SK-N-SH treated with all-trans-retinoic acid at 6 μM for 48 hours (cell line): ENCODE results near the gene PRAMEF17.
"Not testable (repeated sequence)": the region's sequence is repeated elsewhere in the genome, so short reads cannot be mapped to it uniquely, and the experiment has no call there.

Experiments
- ATAC-seq: fragments of 200-7000 bp; cut with Tn5 transposase; 3 replicates; pipeline ENCODE4 v1.9.1; 2020; ENCODE audit warnings: mild to moderate bottlenecking, moderate library complexity
- ARNTL ChIP-seq: fragments of 450-650 bp; formaldehyde crosslinking; IDR thresholded peaks from 2 replicates; pipeline ENCODE4 v1.5.0; 2020; ENCODE audit warnings: low read depth, mild to moderate bottlenecking, moderate library complexity, borderline replicate concordance
- CSDC2 ChIP-seq: fragments of 250-450 bp; sonication (Bioruptor Pico); IDR thresholded peaks from 2 replicates; pipeline ENCODE4 v1.5.0; 2020; ENCODE audit warnings: mild to moderate bottlenecking, moderate library complexity
- CSRNP3 ChIP-seq: fragments of 250-450 bp; sonication (Bioruptor Pico); IDR thresholded peaks from 2 replicates; pipeline ENCODE4 v1.5.1; 2021; ENCODE audit warnings: mild to moderate bottlenecking, moderate library complexity
- ESRRG ChIP-seq: fragments of 250-450 bp; sonication (Bioruptor Pico); IDR thresholded peaks from 2 replicates; pipeline ENCODE4 v1.6.1; 2021; ENCODE audit warnings: mild to moderate bottlenecking
- OSR1 ChIP-seq: fragments of 250-450 bp; sonication (Bioruptor Pico); IDR thresholded peaks from 2 replicates; pipeline ENCODE4 v1.8.0; 2022; ENCODE audit warnings: moderate library complexity, mild to moderate bottlenecking, inconsistent platforms
- POU6F1 ChIP-seq: fragments of 250-450 bp; sonication (Bioruptor Pico); IDR thresholded peaks from 2 replicates; pipeline ENCODE4 v1.8.0; 2021; ENCODE audit warnings: low read depth, mild to moderate bottlenecking, moderate library complexity, borderline replicate concordance
- RARB ChIP-seq: fragments of 250-450 bp; sonication (Bioruptor Pico); IDR thresholded peaks from 2 replicates; pipeline ENCODE4 v1.8.0; 2021; ENCODE audit warnings: mild to moderate bottlenecking, moderate library complexity
- TCF4 ChIP-seq: fragments of 250-450 bp; sonication (Bioruptor Pico); IDR thresholded peaks from 2 replicates; pipeline ENCODE4 v1.8.0; 2021; ENCODE audit warnings: mild to moderate bottlenecking, moderate library complexity, borderline replicate concordance
- TSHZ2 ChIP-seq: fragments of 250-450 bp; sonication (Bioruptor Pico); IDR thresholded peaks from 2 replicates; pipeline ENCODE4 v1.5.0; 2020; ENCODE audit warnings: mild to moderate bottlenecking, moderate library complexity
- ZFP3 ChIP-seq: fragments of 250-450 bp; sonication (Bioruptor Pico); IDR thresholded peaks from 2 replicates; pipeline ENCODE4 v1.5.0; 2020; ENCODE audit warnings: mild to moderate bottlenecking, moderate library complexity
- ZNF70 ChIP-seq: fragments of 450-650 bp; formaldehyde crosslinking; IDR thresholded peaks from 2 replicates; pipeline ENCODE4 v1.5.0; 2020; ENCODE audit warnings: mild to moderate bottlenecking, moderate library complexity

PRAMEF17 gene

GRCh38 chr1:13435458-13435857 is 46.0 kb downstream of the PRAMEF17 start:
- no peak for TF ChIP-seq OSR1 (CRISPR knock-in tag)
- TF ChIP-seq ARNTL (CRISPR knock-in tag): no peak
- TF ChIP-seq ESRRG (CRISPR knock-in tag): no peak
- no peak for TF ChIP-seq TCF4
- no peak for TF ChIP-seq ZNF70 (CRISPR knock-in tag)
- no peak for TF ChIP-seq POU6F1 (CRISPR knock-in tag)
- no peak for TF ChIP-seq CSDC2
- no peak for TF ChIP-seq ZFP3 (CRISPR knock-in tag)
- no peak for TF ChIP-seq RARB (CRISPR knock-in tag)
- no peak for TF ChIP-seq CSRNP3 (CRISPR knock-in tag)
- no peak for TF ChIP-seq TSHZ2 (CRISPR knock-in tag)

GRCh38 chr1:13439104-13439783 is 49.8 kb downstream of the PRAMEF17 start:
- ATAC-seq: not testable (repeated sequence)

More at GRCh38 chr1:13435458-13435857, 46.0 kb downstream of the PRAMEF17 start:
- ATAC-seq: no peak
